Gastroesophageal sphincter (tissue), 3 donors: ENCODE measurements around the gene PGGT1B.
"Not testable (repeated sequence)": the region's sequence is repeated elsewhere in the genome, so short reads cannot be mapped to it uniquely, and the experiment has no call there.

Experiments
- CTCF ChIP-seq, 4 experiments: fragments of 200-600 bp in 2 of 4; fragments of 450-650 bp in 2 of 4; sonication (generic) in 1 of 4; IDR thresholded peaks; one replicate each; pipeline ENCODE4 v1.5.1; 2017 to 2019; ENCODE audit warnings: antibody characterized with exemption in 4 of 4, mild to moderate bottlenecking in 2 of 4, moderate library complexity in 2 of 4
- EP300 ChIP-seq: sonication (generic); formaldehyde crosslinking; IDR thresholded peaks from one replicate; pipeline ENCODE4 v1.6.1; 2017; ENCODE audit warnings: antibody characterized with exemption, mild to moderate bottlenecking

- TF ChIP-seq CTCF (IDR thresholded peaks at IDR 0.05); EP300: not testable (repeated sequence)
Observed at GRCh38 chr5:115249379-115249778, 13.3 kb downstream of the PGGT1B start.
